Measurements from ENCODE around the gene NGLY1.

Gene NGLY1, protein sequence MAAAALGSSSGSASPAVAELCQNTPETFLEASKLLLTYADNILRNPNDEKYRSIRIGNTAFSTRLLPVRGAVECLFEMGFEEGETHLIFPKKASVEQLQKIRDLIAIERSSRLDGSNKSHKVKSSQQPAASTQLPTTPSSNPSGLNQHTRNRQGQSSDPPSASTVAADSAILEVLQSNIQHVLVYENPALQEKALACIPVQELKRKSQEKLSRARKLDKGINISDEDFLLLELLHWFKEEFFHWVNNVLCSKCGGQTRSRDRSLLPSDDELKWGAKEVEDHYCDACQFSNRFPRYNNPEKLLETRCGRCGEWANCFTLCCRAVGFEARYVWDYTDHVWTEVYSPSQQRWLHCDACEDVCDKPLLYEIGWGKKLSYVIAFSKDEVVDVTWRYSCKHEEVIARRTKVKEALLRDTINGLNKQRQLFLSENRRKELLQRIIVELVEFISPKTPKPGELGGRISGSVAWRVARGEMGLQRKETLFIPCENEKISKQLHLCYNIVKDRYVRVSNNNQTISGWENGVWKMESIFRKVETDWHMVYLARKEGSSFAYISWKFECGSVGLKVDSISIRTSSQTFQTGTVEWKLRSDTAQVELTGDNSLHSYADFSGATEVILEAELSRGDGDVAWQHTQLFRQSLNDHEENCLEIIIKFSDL

DNA sequence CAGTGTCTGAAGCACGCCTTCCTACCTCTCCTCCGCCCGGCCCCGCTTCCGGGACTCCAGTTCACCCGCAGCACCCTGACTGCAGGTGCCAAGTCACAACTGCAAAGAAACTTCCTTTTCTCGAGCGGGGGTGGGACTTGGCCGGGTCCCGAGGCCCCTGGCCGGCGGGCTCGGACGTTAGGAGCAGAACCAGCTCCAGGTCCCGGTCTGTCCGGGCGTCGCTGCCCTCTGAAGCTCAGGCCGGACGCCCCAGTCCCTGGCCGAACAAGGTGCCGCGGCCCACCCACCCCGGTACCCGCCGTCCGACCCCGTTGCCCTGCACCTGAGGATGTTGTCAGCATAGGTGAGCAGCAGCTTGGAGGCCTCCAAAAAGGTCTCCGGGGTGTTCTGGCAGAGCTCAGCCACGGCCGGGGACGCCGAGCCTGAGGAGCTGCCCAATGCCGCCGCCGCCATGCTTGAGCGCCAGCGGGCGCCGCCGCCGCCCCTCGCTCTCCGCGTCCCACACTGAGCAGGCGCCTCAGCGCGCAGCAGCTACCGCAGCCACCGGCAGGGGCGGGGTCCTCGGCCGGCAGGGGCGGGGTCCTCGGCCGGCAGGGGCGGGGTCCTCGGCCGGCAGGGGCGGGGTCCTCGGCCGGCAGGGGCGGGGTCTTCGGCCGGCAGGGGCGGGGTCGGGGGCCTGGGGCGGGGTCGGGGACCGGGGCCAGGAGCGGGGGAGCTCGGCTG is at the start of gene NGLY1:
Gene NGLY1, minus strand, starts transcription at position 506 of the 723 bp plus-strand sequence. Its CDS starts 53 bp downstream, at position 453.
- no peaks in the 10 kb centered on the region for H3K27me3 ChIP-seq (ENCODE audit: insufficient read depth, low read length)
- H3K9me3 ChIP-seq (ENCODE audit: low read length) = no peaks in the 10 kb centered on the region
- peaks cover under 1% of the 10 kb centered on the region for H3K36me3 ChIP-seq (ENCODE audit: insufficient read depth, low read length)
- H3K4me1 ChIP-seq (ENCODE audit: insufficient read depth, low read length) = peaks cover 18% of the 10 kb centered on the region
- H3K4me3 ChIP-seq (ENCODE audit: low read length) = peak within 1 kb of the TSS; percentile 77
- H2AFZ ChIP-seq (ENCODE audit: low read depth, low read length) = peak within 1 kb of the TSS; percentile 92

DNA sequence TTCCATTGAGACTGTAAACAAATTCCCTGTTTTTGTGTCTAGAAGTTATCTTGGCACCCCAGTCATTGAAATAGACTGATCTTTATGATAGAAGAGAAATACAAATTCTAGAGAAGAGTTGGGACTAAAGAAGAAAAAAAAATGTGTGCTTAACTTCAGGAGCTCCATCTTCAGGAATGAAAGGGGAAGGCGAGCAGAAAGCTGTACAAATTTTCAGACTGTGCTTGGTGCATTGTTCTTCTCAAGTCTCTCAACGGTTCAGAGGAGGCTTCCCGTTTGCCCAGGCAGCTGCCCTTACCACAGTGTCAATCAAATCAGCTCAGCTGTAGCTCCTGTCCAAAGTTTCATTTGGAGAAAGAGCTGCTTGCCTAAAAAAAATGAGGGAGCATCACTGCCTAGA is 48.3 kb upstream of the NGLY1 start:
- Histone ChIP-seq H3K36me3 (ENCODE audit: insufficient read depth, low read length) (no peaks in the 10 kb centered on the region), H3K9me3 (ENCODE audit: low read length) (no peaks in the 10 kb centered on the region), H2AFZ (ENCODE audit: low read depth, low read length) (no peak overlapping the region), H3K4me1 (ENCODE audit: insufficient read depth, low read length) (peaks cover 18% of the 10 kb centered on the region), H3K4me3 (ENCODE audit: low read length) (no peak overlapping the region), H3K27me3 (ENCODE audit: insufficient read depth, low read length) (no peaks in the 10 kb centered on the region)

DNA sequence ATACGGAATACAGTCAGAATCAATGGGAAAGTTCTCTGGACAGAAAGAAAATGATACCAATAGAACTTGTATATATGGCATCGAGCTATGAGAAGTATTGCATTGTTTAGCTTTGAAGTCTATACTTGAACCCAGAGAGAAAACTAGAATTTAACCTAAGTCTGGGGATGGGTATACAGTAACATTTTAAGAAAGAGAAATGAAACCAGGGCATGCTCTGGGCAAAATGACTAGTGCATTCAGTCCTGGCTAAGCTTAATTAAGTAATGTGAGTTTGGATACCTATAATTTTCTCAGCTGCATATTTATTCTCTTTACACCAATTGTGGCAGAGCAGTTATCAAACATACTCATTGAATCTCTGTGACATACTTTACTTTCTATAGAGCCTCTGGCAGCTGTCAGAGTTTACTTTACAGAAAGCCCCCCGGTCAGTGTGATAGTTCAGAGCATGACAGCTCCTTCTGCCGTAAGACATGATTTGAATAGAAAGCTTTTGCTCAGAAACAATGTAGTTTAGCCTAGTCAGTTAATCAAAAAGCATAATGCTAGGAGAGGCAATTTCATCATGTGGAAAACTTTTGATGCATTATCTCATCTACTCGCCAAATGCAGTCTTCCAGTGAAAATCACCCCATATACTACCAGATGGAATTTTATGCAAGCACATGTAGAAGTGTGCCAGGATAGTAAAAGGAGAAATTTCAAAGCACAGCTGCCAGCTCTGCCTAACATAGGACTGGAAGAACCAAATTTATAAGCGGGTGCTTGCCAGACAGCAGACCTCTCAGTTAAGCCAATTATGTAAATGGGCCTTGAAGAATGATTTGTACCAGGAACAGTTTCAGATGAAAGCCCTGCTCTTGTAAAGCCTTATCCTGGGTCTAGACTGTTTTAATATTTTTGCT is 47.4 kb upstream of the NGLY1 start:
- Histone ChIP-seq H3K4me1 (ENCODE audit: insufficient read depth, low read length) (peaks cover 18% of the 10 kb centered on the region), H3K9me3 (ENCODE audit: low read length) (no peaks in the 10 kb centered on the region), H3K4me3 (ENCODE audit: low read length) (no peak overlapping the region), H2AFZ (ENCODE audit: low read depth, low read length) (no peak overlapping the region), H3K27me3 (ENCODE audit: insufficient read depth, low read length) (no peaks in the 10 kb centered on the region), H3K36me3 (ENCODE audit: insufficient read depth, low read length) (no peaks in the 10 kb centered on the region)

DNA sequence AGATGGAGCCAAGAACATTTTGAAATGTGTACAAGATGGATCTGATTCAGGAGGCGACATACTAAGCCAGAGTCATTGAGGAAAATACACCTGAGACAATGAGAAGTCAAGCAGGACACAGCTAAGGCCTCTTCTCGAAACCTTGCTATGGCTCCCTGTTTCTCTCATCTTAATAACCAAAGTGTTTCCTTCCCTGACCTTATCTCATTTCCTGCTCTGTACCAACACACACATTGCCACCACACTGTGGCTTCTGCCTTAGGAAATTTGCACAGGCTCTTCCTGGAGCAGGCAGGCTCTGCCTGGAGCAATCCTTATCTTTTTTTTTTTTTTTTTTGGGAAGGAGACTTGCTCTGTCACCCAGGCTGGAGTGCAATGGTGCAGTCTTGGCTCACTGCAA is 43.3 kb upstream of the NGLY1 start:
- Histone ChIP-seq H3K27me3 (ENCODE audit: insufficient read depth, low read length) (no peaks in the 10 kb centered on the region), H3K9me3 (ENCODE audit: low read length) (no peaks in the 10 kb centered on the region), H3K4me3 (ENCODE audit: low read length) (no peak overlapping the region), H2AFZ (ENCODE audit: low read depth, low read length) (no peak overlapping the region), H3K4me1 (ENCODE audit: insufficient read depth, low read length) (peaks cover 14% of the 10 kb centered on the region), H3K36me3 (ENCODE audit: insufficient read depth, low read length) (no peaks in the 10 kb centered on the region)

DNA sequence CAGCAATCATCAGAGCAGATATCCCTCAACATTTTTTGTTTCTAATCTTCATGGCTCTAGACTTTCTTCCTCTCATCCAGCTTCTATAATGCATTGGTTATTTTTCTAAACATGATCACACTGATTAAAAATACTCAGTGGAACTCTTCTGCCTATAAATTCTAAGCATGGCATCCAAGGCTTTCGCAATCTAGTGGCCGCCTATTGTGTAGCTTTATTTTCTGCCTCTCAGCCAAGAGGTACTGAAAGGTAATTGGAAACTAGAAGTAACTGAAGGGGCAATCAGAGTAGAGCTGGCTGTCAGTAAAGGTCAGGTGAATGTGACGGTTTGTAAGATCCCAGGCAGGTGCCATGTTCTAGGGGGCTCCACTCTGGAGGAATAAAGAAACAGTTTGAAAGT is 40.1 kb upstream of the NGLY1 start:
- no peaks in the 10 kb centered on the region for H3K27me3 ChIP-seq (ENCODE audit: insufficient read depth, low read length)
- no peak overlapping the region for H3K4me3 ChIP-seq (ENCODE audit: low read length)
- no peaks in the 10 kb centered on the region for H3K36me3 ChIP-seq (ENCODE audit: insufficient read depth, low read length)
- no peak overlapping the region for H2AFZ ChIP-seq (ENCODE audit: low read depth, low read length)
- H3K4me1 ChIP-seq (ENCODE audit: insufficient read depth, low read length) = peaks cover 7% of the 10 kb centered on the region
- no peaks in the 10 kb centered on the region for H3K9me3 ChIP-seq (ENCODE audit: low read length)

DNA sequence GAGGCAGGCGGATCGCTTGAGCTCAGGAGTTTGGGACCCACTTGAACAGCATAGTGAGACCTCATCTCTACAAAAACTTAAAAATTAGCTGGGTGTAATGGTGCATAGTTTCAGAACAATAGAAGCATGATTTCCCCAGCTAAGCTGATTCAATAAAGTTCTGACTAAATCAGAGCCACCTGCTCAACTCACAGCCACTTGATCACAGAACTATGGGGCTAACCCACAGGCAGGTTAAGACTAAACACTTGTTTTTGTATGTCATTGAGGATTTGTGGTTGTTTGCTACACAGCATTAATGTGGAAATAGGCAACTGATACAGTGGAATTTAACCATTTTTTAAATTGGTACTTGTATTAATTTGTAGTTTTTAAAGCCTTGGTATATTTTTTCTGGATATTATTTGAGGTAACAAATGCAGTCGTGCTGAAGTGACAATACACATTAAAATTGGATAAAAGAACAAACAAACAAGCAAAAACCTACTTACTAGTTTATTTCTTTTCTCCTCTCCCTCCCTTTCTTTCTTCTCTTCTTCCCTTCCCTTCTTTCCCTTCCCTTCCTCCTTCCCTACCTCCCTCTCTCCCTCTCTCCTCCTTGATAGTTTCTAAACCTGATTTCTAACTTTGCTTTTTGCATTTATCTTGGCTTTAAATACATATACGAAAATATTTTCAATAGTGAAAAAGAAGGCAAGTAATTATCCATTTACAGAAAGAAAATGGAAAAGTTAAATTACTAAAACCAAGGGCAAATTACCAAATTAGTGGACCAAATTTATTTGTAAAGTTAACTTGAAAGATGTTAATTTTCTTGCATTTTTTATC is 38.7 kb upstream of the NGLY1 start:
- no peak overlapping the region for H3K4me3 ChIP-seq (ENCODE audit: low read length)
- H3K9me3 ChIP-seq (ENCODE audit: low read length) = no peaks in the 10 kb centered on the region
- H3K4me1 ChIP-seq (ENCODE audit: insufficient read depth, low read length) = peaks cover 7% of the 10 kb centered on the region

DNA sequence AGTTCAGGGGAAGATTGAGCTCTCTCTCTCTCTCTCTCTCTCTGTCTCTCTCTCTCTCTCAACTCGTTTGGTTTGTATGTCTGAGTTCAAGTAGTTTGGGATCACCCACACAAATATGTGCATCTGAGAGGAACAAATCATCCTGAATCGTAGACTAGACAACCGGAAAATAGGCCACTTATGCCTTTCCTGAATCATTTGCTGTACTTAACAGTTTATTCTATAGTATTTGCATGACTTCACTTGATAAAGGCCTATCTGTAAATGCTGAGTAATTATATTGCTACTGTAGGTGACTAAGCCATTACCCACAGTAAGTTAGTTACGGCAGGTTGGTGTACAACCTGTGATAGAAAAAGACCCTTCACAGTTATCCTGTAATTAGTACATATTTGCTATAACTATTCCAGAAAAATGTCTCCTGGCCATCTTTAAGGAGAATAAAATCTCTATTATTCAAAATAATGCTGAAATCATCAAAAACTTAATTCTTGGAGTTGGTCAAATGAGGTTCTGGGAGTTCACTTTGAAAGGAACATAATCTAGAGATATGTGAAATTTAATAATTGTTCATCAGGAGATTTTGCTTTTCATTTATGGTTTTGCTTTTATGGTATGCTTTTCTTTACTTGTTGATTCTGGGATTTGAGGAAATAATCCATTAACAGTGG is 37.7 kb upstream of the NGLY1 start:
- Histone ChIP-seq H3K4me1 (ENCODE audit: insufficient read depth, low read length) (peaks cover 7% of the 10 kb centered on the region), H2AFZ (ENCODE audit: low read depth, low read length) (peak overlapping the region; percentile 8), H3K27me3 (ENCODE audit: insufficient read depth, low read length) (no peaks in the 10 kb centered on the region), H3K36me3 (ENCODE audit: insufficient read depth, low read length) (no peaks in the 10 kb centered on the region), H3K4me3 (ENCODE audit: low read length) (no peak overlapping the region), H3K9me3 (ENCODE audit: low read length) (no peaks in the 10 kb centered on the region)

More for the DNA sequence above, 38.7 kb upstream of the NGLY1 start:
- no peaks in the 10 kb centered on the region for H3K36me3 ChIP-seq (ENCODE audit: insufficient read depth, low read length)
- no peak overlapping the region for H2AFZ ChIP-seq (ENCODE audit: low read depth, low read length)
- no peaks in the 10 kb centered on the region for H3K27me3 ChIP-seq (ENCODE audit: insufficient read depth, low read length)

DNA sequence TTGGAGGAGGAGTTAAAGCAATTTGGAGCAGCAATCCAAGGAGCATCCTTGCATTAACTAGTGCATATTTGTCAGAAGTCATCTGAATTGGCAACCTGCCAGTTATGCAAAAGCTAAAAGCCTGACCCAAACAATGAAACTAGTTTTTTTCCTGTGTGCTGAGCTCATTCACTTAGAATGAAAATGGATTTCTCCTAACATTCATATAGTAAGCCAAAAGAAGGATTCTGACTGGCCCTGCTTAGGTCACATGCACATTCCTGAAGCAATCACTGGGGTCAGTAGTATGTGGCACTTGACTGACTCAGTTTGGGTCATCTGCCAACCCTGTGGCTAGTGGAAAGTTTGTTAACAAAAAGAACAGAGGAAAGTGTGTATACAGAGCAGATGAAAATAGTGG is 37.1 kb upstream of the NGLY1 start:
- peak overlapping the region; percentile 8 for H2AFZ ChIP-seq (ENCODE audit: low read depth, low read length)
- no peaks in the 10 kb centered on the region for H3K36me3 ChIP-seq (ENCODE audit: insufficient read depth, low read length)
- peaks cover 7% of the 10 kb centered on the region for H3K4me1 ChIP-seq (ENCODE audit: insufficient read depth, low read length)
- no peaks in the 10 kb centered on the region for H3K27me3 ChIP-seq (ENCODE audit: insufficient read depth, low read length)
- no peaks in the 10 kb centered on the region for H3K9me3 ChIP-seq (ENCODE audit: low read length)
- no peak overlapping the region for H3K4me3 ChIP-seq (ENCODE audit: low read length)

DNA sequence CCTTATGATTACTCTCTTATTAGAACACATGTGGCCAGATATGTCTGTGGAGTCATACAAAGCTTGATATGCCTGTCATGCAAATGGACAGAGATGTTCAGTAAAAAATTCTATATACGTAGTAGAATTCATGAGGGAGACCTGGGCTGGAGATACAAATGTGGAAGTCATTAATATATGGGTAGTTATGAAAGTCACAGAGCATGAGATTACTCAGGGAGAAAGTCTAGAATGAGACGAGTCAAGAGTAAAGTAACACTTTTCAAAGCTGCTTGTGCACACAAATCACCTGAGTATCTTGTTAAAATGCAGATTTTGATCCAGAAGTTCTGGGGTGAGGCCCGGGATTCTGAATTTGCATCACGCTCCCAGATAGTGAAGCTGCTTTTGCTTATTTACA is 35.1 kb upstream of the NGLY1 start:
- H3K4me1 ChIP-seq (ENCODE audit: insufficient read depth, low read length) = peaks cover 7% of the 10 kb centered on the region
- H3K27me3 ChIP-seq (ENCODE audit: insufficient read depth, low read length) = no peaks in the 10 kb centered on the region
- no peaks in the 10 kb centered on the region for H3K36me3 ChIP-seq (ENCODE audit: insufficient read depth, low read length)
- no peaks in the 10 kb centered on the region for H3K9me3 ChIP-seq (ENCODE audit: low read length)
- H2AFZ ChIP-seq (ENCODE audit: low read depth, low read length) = no peak overlapping the region
- H3K4me3 ChIP-seq (ENCODE audit: low read length) = no peak overlapping the region

DNA sequence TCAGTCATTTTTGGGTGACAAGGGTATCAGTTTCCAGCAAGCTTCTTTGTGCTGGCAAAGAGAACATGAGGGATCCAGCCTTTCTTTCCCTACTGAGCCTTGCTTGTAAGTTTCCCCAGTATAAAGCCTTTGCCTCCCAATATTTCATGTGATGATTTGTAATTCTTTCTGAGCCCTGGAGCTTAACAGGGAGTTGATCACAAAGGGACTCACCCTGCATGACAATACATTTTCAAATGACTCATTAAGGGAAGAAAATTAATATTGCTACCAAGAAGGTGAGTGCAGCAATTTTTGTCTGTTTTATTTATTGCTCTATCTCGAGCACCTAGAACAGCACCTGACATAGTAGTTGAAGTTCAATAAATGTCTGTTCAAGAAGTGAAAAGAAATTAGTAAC is 34.4 kb upstream of the NGLY1 start:
- H3K9me3 ChIP-seq (ENCODE audit: low read length) = no peaks in the 10 kb centered on the region
- H3K4me3 ChIP-seq (ENCODE audit: low read length) = no peak overlapping the region
- H3K4me1 ChIP-seq (ENCODE audit: insufficient read depth, low read length) = peaks cover 7% of the 10 kb centered on the region
- H2AFZ ChIP-seq (ENCODE audit: low read depth, low read length) = no peak overlapping the region
- H3K36me3 ChIP-seq (ENCODE audit: insufficient read depth, low read length) = no peaks in the 10 kb centered on the region
- H3K27me3 ChIP-seq (ENCODE audit: insufficient read depth, low read length) = no peaks in the 10 kb centered on the region

DNA sequence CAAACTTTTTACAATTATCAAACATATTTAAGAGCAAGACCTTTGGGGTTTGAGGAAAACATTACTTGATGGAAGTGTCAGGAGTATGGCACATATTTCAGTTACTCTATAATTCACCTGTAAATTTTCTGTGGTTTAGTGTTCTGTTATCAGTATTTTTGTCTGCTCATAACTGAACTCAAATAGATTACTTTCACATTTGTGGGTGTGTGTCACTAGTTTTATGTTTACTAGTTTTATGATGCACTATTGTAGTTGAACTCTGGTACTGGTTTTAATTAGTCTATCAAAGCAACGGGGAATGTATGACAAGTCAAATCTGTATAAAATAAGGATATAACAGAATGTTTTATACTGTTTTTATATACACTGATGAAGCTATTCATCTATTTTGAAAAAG is 33.9 kb upstream of the NGLY1 start:
- no peaks in the 10 kb centered on the region for H3K36me3 ChIP-seq (ENCODE audit: insufficient read depth, low read length)
- peaks cover 7% of the 10 kb centered on the region for H3K4me1 ChIP-seq (ENCODE audit: insufficient read depth, low read length)
- no peak overlapping the region for H3K4me3 ChIP-seq (ENCODE audit: low read length)
- no peak overlapping the region for H2AFZ ChIP-seq (ENCODE audit: low read depth, low read length)
- no peaks in the 10 kb centered on the region for H3K27me3 ChIP-seq (ENCODE audit: insufficient read depth, low read length)
- H3K9me3 ChIP-seq (ENCODE audit: low read length) = no peaks in the 10 kb centered on the region

Data from neuron (in vitro differentiated cells).